ENCODE results near the gene PNPLA8. TPM values are rescaled to one million over a fixed set of nuclear protein-coding genes. Genes with fewer than 3 reads are reported as not detected.

The PNPLA8 gene
- total and polyA plus RNA-seq, 2 of the 4 experiments (the other 2 are of a cell fraction): 7.0 to 14.5 TPM

DNA sequence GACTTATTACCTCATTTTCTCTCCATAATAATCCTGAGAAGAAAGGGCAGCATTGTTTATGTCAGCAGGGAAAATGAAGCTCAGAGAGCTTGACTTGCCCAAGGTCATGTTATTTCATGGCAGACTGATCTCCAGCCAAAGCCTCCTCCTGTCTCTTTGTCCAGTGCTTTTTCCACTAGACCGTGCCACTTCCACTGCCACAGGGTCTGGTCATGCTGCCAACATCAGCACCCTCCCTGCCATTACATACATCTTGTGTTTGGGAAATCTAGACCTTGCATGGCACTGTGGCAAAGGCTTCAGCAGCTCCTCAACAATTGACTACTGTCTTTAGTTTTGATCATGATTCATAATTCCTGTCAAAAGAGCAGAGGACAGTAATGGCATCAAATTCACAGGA, 94.8 kb downstream of the PNPLA8 start:
- ChIA-PET POLR2A (ENCODE audit: unreplicated experiment) (no interaction called here), CTCF (interaction anchor here (0.8 to 1.4 kb wide), 2 partner anchors 10 to 11 kb away, joined by 3 to 4 read pairs; no protein-coding TSS in a partner anchor)
- H3K18ac ChIP-seq (ENCODE audit: low read depth, low read length): no peak overlapping the region

More for the DNA sequence above, 94.8 kb downstream of the PNPLA8 start:
- Histone ChIP-seq H2BK5ac (ENCODE audit: low read depth, low read length, poor library complexity, severe bottlenecking) (no peak overlapping the region), H3K27me3 (ENCODE audit: control insufficient read depth, insufficient read depth, low read length) (no peaks in the 10 kb centered on the region; the same call in 1 of the 2 replicates), H3K4me2 (ENCODE audit: low read depth, low read length) (no peak overlapping the region), H3K9ac (ENCODE audit: low read depth, low read length) (no peak overlapping the region), H2AK9ac (replicated peaks; ENCODE audit: low read depth, low read length, poor library complexity) (no peak overlapping the region), H3K9me3 (ENCODE audit: control insufficient read depth, insufficient read depth, low read length) (no peaks in the 10 kb centered on the region), H3K14ac (replicated peaks; ENCODE audit: low read depth, low read length) (no peak overlapping the region), H3K23ac (ENCODE audit: low read depth, low read length) (no peak overlapping the region), H2BK120ac (ENCODE audit: low read depth, low read length) (no peak overlapping the region), H3K36me3 (ENCODE audit: control insufficient read depth, insufficient read depth, low read length) (no peaks in the 10 kb centered on the region), H4K91ac (ENCODE audit: insufficient read depth, low read depth, low read length) (no peak overlapping the region), H3K4me1 (ENCODE audit: control insufficient read depth, insufficient read depth, low read length) (no peaks in the 10 kb centered on the region), H3K79me1 (ENCODE audit: low read depth in 1 of 2, low read length in 2 of 2) (no peaks in the 10 kb centered on the region), H3K4ac (ENCODE audit: low read depth, low read length) (no peak overlapping the region), H4K20me1 (ENCODE audit: insufficient read depth, low read length) (no peaks in the 10 kb centered on the region), H4K8ac (ENCODE audit: low read depth in 2 of 2, low read length in 2 of 2) (no peak overlapping the region), H2BK20ac (ENCODE audit: low read depth, low read length) (no peak overlapping the region), H2BK15ac (ENCODE audit: low read depth, low read length) (no peak overlapping the region), H2AK5ac (ENCODE audit: low read depth, low read length) (no peak overlapping the region), H4K5ac (ENCODE audit: low read depth, low read length) (no peak overlapping the region), H2AFZ (replicated peaks; ENCODE audit: low read length, poor library complexity) (no peak overlapping the region), H3K9me1 (ENCODE audit: insufficient read depth, low read length) (no peaks in the 10 kb centered on the region), H3K4me3 (ENCODE audit: insufficient read depth, low read depth, low read length) (no peak overlapping the region), H3K27ac (ENCODE audit: insufficient read depth, low read length) (no peak overlapping the region), H3K56ac (ENCODE audit: extremely low read depth, insufficient read depth, low read length) (no peak overlapping the region)
- ATAC-seq (ENCODE audit: low read depth) (no peak), DNase-seq (no peak)
- no TSS peak for BruUV-seq (replicated peaks)
- TF ChIP-seq, protein P1, sequence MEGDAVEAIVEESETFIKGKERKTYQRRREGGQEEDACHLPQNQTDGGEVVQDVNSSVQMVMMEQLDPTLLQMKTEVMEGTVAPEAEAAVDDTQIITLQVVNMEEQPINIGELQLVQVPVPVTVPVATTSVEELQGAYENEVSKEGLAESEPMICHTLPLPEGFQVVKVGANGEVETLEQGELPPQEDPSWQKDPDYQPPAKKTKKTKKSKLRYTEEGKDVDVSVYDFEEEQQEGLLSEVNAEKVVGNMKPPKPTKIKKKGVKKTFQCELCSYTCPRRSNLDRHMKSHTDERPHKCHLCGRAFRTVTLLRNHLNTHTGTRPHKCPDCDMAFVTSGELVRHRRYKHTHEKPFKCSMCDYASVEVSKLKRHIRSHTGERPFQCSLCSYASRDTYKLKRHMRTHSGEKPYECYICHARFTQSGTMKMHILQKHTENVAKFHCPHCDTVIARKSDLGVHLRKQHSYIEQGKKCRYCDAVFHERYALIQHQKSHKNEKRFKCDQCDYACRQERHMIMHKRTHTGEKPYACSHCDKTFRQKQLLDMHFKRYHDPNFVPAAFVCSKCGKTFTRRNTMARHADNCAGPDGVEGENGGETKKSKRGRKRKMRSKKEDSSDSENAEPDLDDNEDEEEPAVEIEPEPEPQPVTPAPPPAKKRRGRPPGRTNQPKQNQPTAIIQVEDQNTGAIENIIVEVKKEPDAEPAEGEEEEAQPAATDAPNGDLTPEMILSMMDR (conservative IDR thresholded peaks at IDR 0.05; ENCODE audit: low read depth, low read length): no peak
- TF ChIP-seq, protein P2, sequence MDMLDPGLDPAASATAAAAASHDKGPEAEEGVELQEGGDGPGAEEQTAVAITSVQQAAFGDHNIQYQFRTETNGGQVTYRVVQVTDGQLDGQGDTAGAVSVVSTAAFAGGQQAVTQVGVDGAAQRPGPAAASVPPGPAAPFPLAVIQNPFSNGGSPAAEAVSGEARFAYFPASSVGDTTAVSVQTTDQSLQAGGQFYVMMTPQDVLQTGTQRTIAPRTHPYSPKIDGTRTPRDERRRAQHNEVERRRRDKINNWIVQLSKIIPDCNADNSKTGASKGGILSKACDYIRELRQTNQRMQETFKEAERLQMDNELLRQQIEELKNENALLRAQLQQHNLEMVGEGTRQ (IDR thresholded peaks at IDR 0.05; ENCODE audit: low read depth, low read length): no peak
- no CpG with 5 or more reads among the region's 1 CpG for WGBS, 2 experiments (ENCODE audit: extremely low coverage in 2 of 2, insufficient read length in 1 of 2)
- in situ Hi-C loops (cut with MboI; ENCODE audit: low sequenced_read_pairs) (no loop called here), dilution Hi-C loops (cut with HindIII; ENCODE audit: low sequenced_read_pairs, unreplicated experiment) (no loop called here), intact Hi-C loops (cut with micrococcal nuclease) (no loop called here)

Measured in IMR-90 (cell line).